ENCODE results near the gene DNER.
"Not testable (repeated sequence)": the region's sequence is repeated elsewhere in the genome, so short reads cannot be mapped to it uniquely, and the experiment has no call there.

The DNER gene

GRCh38 chr2:229531594-229531993 is 182.8 kb downstream of the DNER start:
- in situ Hi-C loops (cut with HindIII; ENCODE audit: low pct_ligation_motif_present, low pct_unique_long_range_greater_than_20kb, low sequenced_read_pairs): no loop called here
- DNase-seq: no peak

GRCh38 chr2:229530434-229530833 is 183.9 kb downstream of the DNER start:
- DNase-seq: no peak
- in situ Hi-C loops (cut with HindIII; ENCODE audit: low pct_ligation_motif_present, low pct_unique_long_range_greater_than_20kb, low sequenced_read_pairs): no loop called here

GRCh38 chr2:229528846-229529245 is 185.5 kb downstream of the DNER start:
- in situ Hi-C loops (cut with HindIII; ENCODE audit: low pct_ligation_motif_present, low pct_unique_long_range_greater_than_20kb, low sequenced_read_pairs): no loop called here
- DNase-seq: no peak

- in situ Hi-C loops (cut with HindIII; ENCODE audit: low pct_ligation_motif_present, low pct_unique_long_range_greater_than_20kb, low sequenced_read_pairs): no loop called here
- no peak for DNase-seq
These were observed 187.4 kb downstream of the DNER start for GRCh38 chr2:229526951-229527350.

GRCh38 chr2:229524799-229525198 is 189.6 kb downstream of the DNER start:
- no peak for DNase-seq
- in situ Hi-C loops (cut with HindIII; ENCODE audit: low pct_ligation_motif_present, low pct_unique_long_range_greater_than_20kb, low sequenced_read_pairs): no loop called here

- no peak for DNase-seq
- in situ Hi-C loops (cut with HindIII; ENCODE audit: low pct_ligation_motif_present, low pct_unique_long_range_greater_than_20kb, low sequenced_read_pairs): no loop called here
These were observed 190.7 kb downstream of the DNER start for GRCh38 chr2:229523663-229524062.

GRCh38 chr2:229521576-229521975 is 192.8 kb downstream of the DNER start:
- DNase-seq: no peak
- in situ Hi-C loops (cut with HindIII; ENCODE audit: low pct_ligation_motif_present, low pct_unique_long_range_greater_than_20kb, low sequenced_read_pairs): no loop called here

- DNase-seq: no peak
- in situ Hi-C loops (cut with HindIII; ENCODE audit: low pct_ligation_motif_present, low pct_unique_long_range_greater_than_20kb, low sequenced_read_pairs): no loop called here
These were observed 193.7 kb downstream of the DNER start for GRCh38 chr2:229520691-229521096.

- in situ Hi-C loops (cut with HindIII; ENCODE audit: low pct_ligation_motif_present, low pct_unique_long_range_greater_than_20kb, low sequenced_read_pairs): no loop called here
- DNase-seq: no peak
These were observed 194.5 kb downstream of the DNER start for GRCh38 chr2:229519655-229520430.

GRCh38 chr2:229514273-229514895 is 200.0 kb downstream of the DNER start:
- DNase-seq: no peak
- in situ Hi-C loops (cut with HindIII; ENCODE audit: low pct_ligation_motif_present, low pct_unique_long_range_greater_than_20kb, low sequenced_read_pairs): no loop called here

GRCh38 chr2:229511524-229511923 is 202.8 kb downstream of the DNER start:
- no peak for DNase-seq
- in situ Hi-C loops (cut with HindIII; ENCODE audit: low pct_ligation_motif_present, low pct_unique_long_range_greater_than_20kb, low sequenced_read_pairs): no loop called here

- not testable (repeated sequence) for DNase-seq
These were observed 207.7 kb downstream of the DNER start for GRCh38 chr2:229506699-229507098.

GRCh38 chr2:229501051-229501794 is 213.1 kb downstream of the DNER start:
- DNase-seq: no peak
- in situ Hi-C loops (cut with HindIII; ENCODE audit: low pct_ligation_motif_present, low pct_unique_long_range_greater_than_20kb, low sequenced_read_pairs): no loop called here

More at GRCh38 chr2:229506699-229507098, 207.7 kb downstream of the DNER start:
- in situ Hi-C loops (cut with HindIII; ENCODE audit: low pct_ligation_motif_present, low pct_unique_long_range_greater_than_20kb, low sequenced_read_pairs): not testable (repeated sequence)

GRCh38 chr2:229492034-229492433 is 222.3 kb downstream of the DNER start:
- no peak for DNase-seq
- in situ Hi-C loops (cut with HindIII; ENCODE audit: low pct_ligation_motif_present, low pct_unique_long_range_greater_than_20kb, low sequenced_read_pairs): no loop called here

GRCh38 chr2:229490167-229490566 is 224.2 kb downstream of the DNER start:
- in situ Hi-C loops (cut with HindIII; ENCODE audit: low pct_ligation_motif_present, low pct_unique_long_range_greater_than_20kb, low sequenced_read_pairs): no loop called here

GRCh38 chr2:229489016-229489415 is 225.3 kb downstream of the DNER start:
- peak; percentile 97 for DNase-seq
- in situ Hi-C loops (cut with HindIII; ENCODE audit: low pct_ligation_motif_present, low pct_unique_long_range_greater_than_20kb, low sequenced_read_pairs): no loop called here

More at GRCh38 chr2:229490167-229490566, 224.2 kb downstream of the DNER start:
- no peak for DNase-seq

- in situ Hi-C loops (cut with HindIII; ENCODE audit: low pct_ligation_motif_present, low pct_unique_long_range_greater_than_20kb, low sequenced_read_pairs): no loop called here
- DNase-seq: no peak
These were observed 226.1 kb downstream of the DNER start for GRCh38 chr2:229488232-229488631.

- no peak for DNase-seq
- in situ Hi-C loops (cut with HindIII; ENCODE audit: low pct_ligation_motif_present, low pct_unique_long_range_greater_than_20kb, low sequenced_read_pairs): no loop called here
These were observed 227.7 kb downstream of the DNER start for GRCh38 chr2:229486673-229487072.

- in situ Hi-C loops (cut with HindIII; ENCODE audit: low pct_ligation_motif_present, low pct_unique_long_range_greater_than_20kb, low sequenced_read_pairs): no loop called here
- DNase-seq: no peak
These were observed 228.5 kb downstream of the DNER start for GRCh38 chr2:229485857-229486256.

Measured in ACHN (cell line).